Right cardiac atrium (tissue), 5 donors: ENCODE measurements around the gene REEP2. TPM values are rescaled to one million over a fixed set of nuclear protein-coding genes. Genes with fewer than 3 reads are reported as not detected.

ENCODE experiments used
- ATAC-seq, 2 donors: fragments of 200-7000 bp; cut with Tn5 transposase; one replicate each; pipeline versions ENCODE4 v1.8.0 to v1.9.1; 2020; ENCODE audit warnings: moderate library complexity in 2 of 2, mild to moderate bottlenecking in 1 of 2
- DNase-seq, 3 donors: peaks; one replicate each; pipeline ENCODE4 v3.0.0-alpha.2; 2020
- H3K27ac ChIP-seq: one replicate; pipeline ENCODE4 v1.5.1; 2013; ENCODE audit warnings: mild to moderate bottlenecking, low read length, control low read depth, moderate library complexity
- H3K27me3 ChIP-seq: one replicate; pipeline ENCODE4 v1.6.1; 2013; ENCODE audit not compliant: control insufficient read depth, insufficient read depth
- H3K4me1 ChIP-seq: one replicate; pipeline ENCODE4 v1.6.1; 2013; ENCODE audit warnings: low read length; ENCODE audit not compliant: control insufficient read depth, insufficient read depth
- H3K4me3 ChIP-seq: one replicate; pipeline ENCODE4 v1.5.1; 2013; ENCODE audit warnings: low read length, control low read depth
- H3K9me3 ChIP-seq: one replicate; pipeline ENCODE4 v1.6.1; 2013; ENCODE audit warnings: low read length; ENCODE audit not compliant: control insufficient read depth
- WGBS: extraction: QIAGEN DNeasy Blood & Tissue Kit; methylation state at CpG from one replicate; pipeline ENCODE4 v1.1.7; 2013; 5-methylcytosine and 5-hydroxymethylcytosine counted together
- intact Hi-C, 4 donors: fragments of 100-400 bp; cut with DNase I; formaldehyde crosslinking; loops; one replicate each; pipeline versions ENCODE4 v1.11.0 to v1.14.0; 2022 to 2023
- polyA plus RNA-seq: library from polyadenylated mRNA; stranded (reverse); fragments of 200-250 nt; gene quantifications from one replicate; pipeline ENCODE4 v1.2.3, GENCODE V29; 2013
- total RNA-seq, 4 donors: library from RNA; stranded (reverse); fragmentation: NEBNext Ultra II Directional; extraction: Animal tissue kit (Norgen Biotek cat#: 25700); gene quantifications; one replicate each; pipeline ENCODE4 v1.2.1, GENCODE V29; 2021
- donor health status: healthy with polysubstance abuse.
- donor health status: DM: no; HTN: yes; CAD: no.
- donor health status: DM: no; HTN: no; CAD: no.
- donor health status: DM: no; HTN: yes; CAD: no; lungs with severe emphysema.
- donor health status: DM: yes; HTN: yes; CAD: no.

The REEP2 gene
- total and polyA plus RNA-seq, 5 donors = 29.9 to 58.9 (median 38.7) TPM

DNA sequence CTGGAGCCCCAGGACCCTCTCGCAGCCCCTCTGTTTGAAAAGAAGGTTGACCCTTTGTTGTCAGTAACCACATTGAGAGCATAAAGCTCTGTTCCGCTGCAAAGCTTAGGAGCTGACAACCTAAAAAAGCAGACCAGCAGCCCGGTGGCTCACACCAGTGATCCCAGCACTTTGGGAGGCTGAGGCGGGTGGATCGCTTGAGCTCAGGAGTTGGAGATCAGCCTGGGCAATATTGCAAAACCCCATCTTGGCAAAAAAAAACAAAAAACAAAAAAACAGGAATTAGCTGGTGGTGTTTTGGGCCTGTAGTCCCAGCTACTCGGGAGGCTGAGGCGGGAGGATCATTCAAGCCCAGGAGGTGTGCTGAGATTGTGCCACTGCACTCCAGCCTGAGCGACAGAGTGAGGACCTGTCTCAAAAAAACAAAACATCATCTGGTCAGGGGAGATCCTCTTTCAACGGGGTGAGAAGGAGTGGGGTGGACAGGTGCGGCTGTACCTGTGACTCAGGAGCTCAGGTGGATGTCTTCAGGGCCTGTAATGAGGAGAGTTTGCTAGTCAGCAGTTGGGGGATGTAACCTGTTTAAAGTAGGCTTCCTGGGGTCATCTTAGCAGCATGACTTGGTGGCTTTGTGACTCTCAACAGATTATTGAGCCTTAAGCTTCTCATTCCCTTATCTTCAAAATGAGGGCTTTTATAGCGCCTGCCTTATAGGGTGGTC is 694 bp upstream of the REEP2 start:
- no peaks in the 10 kb centered on the region for H3K27me3 ChIP-seq
- ATAC-seq (no peak), DNase-seq (peak in 1 of 3 donors; percentile 56)
- peak overlapping the region; percentile 44 for H3K4me3 ChIP-seq
- no peak overlapping the region for H3K27ac ChIP-seq
- H3K9me3 ChIP-seq = no peaks in the 10 kb centered on the region
- intact Hi-C loops = no loop called here
- peaks cover 6% of the 10 kb centered on the region for H3K4me1 ChIP-seq
- WGBS = 75% methylated on average over 11 of the region's 11 CpGs

DNA sequence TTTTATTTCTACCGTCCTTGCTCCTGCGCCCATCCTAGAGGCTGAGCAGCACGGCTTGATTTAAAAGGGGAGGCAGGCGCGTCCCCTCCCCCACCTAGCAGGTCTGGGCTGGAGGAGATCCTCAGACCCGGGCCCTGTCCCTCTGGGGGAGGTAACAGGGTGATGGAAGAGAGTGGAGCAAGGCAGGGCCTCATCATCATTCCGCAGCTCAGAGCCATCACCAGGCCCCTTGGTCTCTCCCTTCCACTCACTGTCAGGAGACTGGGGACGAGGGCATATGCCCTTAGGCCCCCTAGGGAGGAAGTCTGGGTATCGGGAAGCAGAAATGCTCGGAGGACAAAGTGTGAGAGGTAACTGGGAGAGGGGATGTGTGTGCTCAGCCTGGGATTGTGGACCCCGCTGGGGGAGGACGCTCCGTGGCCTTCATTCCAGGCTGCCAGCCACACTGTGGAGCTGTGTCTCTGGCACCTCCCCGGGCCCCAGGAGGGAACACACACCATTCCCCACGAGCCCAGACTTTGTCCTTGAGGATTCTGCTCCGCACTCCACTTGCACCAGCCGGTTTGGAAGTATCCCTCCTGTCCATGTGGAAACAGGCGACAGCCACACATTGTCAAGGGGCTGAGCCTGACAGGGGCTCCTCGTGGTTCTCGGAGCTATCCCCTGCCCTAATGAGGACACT is 761 bp downstream of the REEP2 start:
- intact Hi-C loops = no loop called here
- no peaks in the 10 kb centered on the region for H3K9me3 ChIP-seq
- peak; percentile 34 to 44 for ATAC-seq
- no peaks in the 10 kb centered on the region for H3K27me3 ChIP-seq
- 38% methylated on average over 20 of the region's 20 CpGs for WGBS
- peak overlapping the region; percentile 44 for H3K4me3 ChIP-seq
- H3K27ac ChIP-seq = peak overlapping the region; percentile 5
- peak in 1 of 3 donors; percentile 62 for DNase-seq
- H3K4me1 ChIP-seq = peaks cover 6% of the 10 kb centered on the region

DNA sequence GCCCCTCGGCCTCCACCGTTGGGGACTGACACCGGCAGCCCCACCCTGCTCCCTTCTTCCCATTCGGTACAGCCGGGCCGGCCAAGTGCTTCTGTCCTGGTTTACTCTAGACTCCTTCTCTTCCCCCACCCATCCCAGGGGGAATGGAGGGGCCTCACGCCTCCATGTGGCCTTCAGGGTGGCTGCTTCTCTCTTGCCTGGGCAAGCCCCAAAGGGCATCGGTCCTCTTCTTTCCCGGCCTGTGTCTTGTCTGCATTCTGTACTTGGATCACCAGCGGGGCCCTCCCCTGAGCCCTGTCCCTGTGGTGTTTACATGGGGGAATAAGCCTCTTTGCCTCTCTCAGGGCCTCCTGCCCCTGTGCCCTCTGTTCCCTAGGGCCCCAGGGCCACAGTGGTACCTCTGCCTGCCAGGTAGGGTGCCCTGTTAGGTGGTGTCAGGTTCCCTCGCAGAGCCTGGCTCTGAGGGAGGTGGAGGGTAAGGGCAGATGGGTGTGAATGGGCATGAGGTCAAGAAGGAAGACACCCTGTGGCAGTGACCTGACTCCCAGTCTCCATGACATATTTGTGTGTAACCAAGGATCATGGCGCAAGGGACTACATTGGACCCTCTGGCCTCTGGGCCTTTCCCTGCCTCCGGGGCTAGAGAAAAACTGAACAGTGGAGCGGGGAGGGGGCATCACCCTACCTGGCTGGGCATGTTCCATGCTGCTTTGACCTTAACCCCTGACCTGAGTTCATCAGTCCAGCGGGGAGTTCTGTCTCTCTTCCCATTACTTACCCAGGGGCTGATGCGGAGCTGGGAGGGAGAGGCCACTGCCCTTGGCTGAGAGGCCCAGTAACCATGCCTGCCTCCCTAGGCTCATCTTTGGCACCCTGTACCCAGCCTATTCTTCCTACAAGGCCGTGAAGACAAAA is 1.6 kb downstream of the REEP2 start:
- H3K4me1 ChIP-seq = peaks cover 6% of the 10 kb centered on the region
- DNase-seq = peak in 1 of 3 donors; percentile 61
- WGBS = 83% methylated on average over 17 of the region's 17 CpGs
- H3K27me3 ChIP-seq = no peaks in the 10 kb centered on the region
- no peaks in the 10 kb centered on the region for H3K9me3 ChIP-seq
- no peak overlapping the region for H3K4me3 ChIP-seq
- no peak overlapping the region for H3K27ac ChIP-seq
- intact Hi-C loops = no loop called here
- peak; percentile 6 to 9 for ATAC-seq

DNA sequence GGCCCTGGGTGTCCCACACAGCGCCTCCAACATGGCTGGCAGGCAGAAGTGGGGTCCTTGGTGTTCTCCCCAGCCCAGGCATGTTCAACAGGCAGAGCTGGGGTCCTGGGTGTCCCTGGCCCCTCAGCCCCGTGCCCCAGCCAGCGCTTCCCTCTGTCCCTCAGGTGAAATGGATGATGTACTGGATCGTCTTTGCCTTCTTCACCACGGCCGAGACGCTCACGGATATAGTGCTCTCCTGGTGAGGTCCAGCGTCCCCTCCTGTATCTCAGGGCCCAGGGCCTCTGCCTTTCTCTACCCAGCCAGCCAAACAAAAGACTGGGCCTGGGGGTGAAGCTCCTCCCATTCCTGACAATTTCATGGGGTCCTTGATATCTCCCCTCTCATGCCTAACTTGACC is 2.4 kb downstream of the REEP2 start:
- 84% methylated on average over 9 of the region's 9 CpGs for WGBS
- ATAC-seq = no peak

DNA sequence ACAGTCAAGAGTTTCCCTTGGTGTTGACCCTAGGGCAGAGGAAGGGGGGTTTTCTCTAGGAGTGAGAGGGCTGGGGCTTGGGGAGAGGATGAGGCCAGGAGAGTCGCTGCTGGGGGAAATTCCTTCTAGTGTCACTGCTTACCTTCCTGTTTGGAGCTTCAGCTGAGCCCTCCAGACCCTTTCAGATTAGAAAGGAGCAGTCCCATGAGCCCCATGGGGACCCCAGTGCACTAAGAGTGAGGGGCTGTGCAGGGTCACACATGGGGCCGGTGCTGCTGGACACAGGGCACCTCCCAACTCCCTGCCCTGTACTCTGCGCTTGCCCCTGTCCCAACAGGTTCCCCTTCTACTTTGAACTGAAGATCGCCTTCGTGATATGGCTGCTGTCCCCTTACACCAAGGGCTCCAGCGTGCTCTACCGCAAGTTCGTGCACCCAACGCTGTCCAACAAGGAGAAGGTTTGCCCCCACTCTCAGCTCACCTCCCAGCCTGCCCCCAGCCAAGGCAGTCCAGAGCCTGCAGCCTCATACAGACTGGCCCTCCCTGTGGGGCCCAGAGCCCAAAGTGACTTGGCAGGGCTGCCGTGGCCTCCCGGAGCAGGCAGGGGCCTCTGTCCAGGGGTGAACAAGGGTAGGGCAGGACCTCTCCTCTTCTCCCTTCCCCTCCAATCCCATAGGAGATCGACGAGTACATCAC is 5.4 kb downstream of the REEP2 start:
- Histone ChIP-seq H3K27me3 (no peaks in the 10 kb centered on the region), H3K9me3 (no peaks in the 10 kb centered on the region), H3K4me3 (no peak overlapping the region), H3K4me1 (peaks cover 4% of the 10 kb centered on the region), H3K27ac (no peak overlapping the region)
- DNase-seq = peak in 1 of 3 donors; percentile 34
- intact Hi-C loops = no loop called here
- WGBS = 89% methylated on average over 13 of the region's 13 CpGs
- no peak for ATAC-seq

More for the DNA sequence above, 2.4 kb downstream of the REEP2 start:
- H3K4me3 ChIP-seq = no peak overlapping the region
- H3K9me3 ChIP-seq = no peaks in the 10 kb centered on the region
- H3K27ac ChIP-seq = no peak overlapping the region
- peaks cover 6% of the 10 kb centered on the region for H3K4me1 ChIP-seq
- no peaks in the 10 kb centered on the region for H3K27me3 ChIP-seq
- intact Hi-C loops = no loop called here
- no peak for DNase-seq

DNA sequence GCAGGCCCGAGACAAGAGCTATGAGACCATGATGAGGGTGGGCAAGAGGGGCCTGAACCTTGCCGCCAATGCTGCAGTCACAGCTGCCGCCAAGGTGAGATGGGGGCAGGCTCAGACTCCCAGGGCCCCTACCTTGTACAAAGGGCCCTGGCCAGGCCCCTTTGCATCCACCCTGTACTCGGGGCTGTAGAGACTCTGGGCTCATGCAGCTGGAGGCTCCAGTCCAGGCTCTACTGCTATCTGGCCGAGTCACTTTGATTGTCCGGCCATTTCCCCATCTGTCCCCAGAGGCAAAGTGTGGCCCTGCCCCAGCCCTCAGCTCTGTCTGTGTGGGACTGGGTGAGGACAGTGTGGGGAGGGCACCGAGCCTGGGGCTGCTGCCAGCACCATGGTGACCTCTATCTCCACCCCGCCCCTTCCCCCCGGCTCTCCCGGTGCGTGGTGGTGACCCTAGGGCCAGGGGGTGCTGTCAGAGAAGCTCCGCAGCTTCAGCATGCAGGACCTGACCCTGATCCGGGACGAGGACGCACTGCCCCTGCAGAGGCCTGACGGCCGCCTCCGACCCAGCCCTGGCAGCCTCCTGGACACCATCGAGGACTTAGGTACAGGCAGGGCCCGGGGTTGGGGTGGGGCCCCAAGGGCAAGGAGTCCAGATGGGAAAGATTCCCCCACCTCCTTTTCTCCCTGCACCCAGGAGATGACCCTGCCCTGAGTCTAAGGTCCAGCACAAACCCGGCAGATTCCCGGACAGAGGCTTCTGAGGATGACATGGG is 6.1 kb downstream of the REEP2 start:
- Histone ChIP-seq H3K4me3 (no peak overlapping the region), H3K27me3 (no peaks in the 10 kb centered on the region), H3K4me1 (no peaks in the 10 kb centered on the region), H3K9me3 (no peaks in the 10 kb centered on the region), H3K27ac (no peak overlapping the region)
- WGBS = 84% methylated on average over 22 of the region's 22 CpGs
- ATAC-seq = no peak
- intact Hi-C loops = no loop called here
- no peak for DNase-seq

DNA sequence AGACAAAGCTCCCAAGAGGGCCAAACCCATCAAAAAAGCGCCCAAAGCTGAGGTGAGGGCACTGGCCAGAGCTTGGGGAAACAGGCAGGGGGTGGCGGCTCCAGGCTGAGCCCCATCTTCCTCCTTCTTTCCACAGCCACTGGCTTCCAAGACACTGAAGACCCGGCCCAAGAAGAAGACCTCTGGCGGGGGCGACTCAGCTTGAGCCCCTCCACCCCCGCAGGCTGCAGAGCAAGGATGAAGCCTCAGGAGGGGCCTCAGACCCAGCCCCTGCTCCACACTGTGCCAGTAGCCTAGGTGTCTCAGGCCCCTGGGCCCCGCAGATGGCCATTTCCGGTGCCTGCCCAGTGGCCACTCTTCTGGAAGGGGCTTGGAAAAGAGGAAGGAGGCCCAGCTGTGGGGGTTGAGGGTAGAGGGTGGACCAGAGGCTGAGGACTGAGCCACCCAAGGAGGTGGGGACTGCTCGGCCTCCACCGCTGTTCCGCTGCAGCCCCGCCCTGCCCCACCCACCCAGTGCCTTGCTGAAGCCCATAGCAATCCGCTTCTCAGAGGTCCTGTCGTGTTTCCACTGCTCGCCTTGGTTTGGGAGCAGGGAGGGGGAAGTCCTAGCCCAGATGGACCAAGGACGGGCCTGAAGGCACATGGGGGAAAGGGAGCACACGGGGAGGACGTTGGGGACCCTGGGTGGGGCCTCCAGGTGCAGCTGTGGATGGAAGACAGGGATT is 6.9 kb downstream of the REEP2 start:
- no peaks in the 10 kb centered on the region for H3K27me3 ChIP-seq
- WGBS = 87% methylated on average over 18 of the region's 18 CpGs
- intact Hi-C loops = no loop called here
- DNase-seq = no peak
- H3K9me3 ChIP-seq = no peaks in the 10 kb centered on the region
- ATAC-seq = no peak
- no peak overlapping the region for H3K27ac ChIP-seq
- H3K4me3 ChIP-seq = no peak overlapping the region
- H3K4me1 ChIP-seq = no peaks in the 10 kb centered on the region

DNA sequence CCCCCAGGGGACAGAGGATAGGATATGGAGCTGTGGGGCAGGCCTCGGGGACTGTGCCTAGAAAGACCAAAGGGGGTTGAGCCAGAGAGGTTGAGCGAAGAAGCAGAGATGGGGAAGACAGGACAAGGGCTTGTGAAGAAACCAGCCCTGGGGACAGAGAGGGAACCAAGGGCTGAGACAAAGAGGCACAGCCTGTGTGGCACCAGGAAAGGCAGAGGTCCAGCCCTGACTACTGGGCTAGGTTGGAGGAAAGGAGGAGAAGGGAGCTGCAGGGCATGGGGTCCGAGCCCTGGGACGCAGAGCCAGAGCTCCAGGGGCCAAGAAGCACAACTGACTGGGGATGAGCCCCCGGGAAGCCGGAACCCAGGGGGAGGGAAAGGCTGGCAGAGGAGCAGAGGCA is 9.2 kb downstream of the REEP2 start:
- Histone ChIP-seq H3K27ac (no peak overlapping the region), H3K9me3 (no peaks in the 10 kb centered on the region), H3K27me3 (no peaks in the 10 kb centered on the region), H3K4me1 (no peaks in the 10 kb centered on the region), H3K4me3 (no peak overlapping the region)
- intact Hi-C loops = no loop called here
- no peak for DNase-seq
- no peak for ATAC-seq
- WGBS = 87% methylated on average over 6 of the region's 6 CpGs

DNA sequence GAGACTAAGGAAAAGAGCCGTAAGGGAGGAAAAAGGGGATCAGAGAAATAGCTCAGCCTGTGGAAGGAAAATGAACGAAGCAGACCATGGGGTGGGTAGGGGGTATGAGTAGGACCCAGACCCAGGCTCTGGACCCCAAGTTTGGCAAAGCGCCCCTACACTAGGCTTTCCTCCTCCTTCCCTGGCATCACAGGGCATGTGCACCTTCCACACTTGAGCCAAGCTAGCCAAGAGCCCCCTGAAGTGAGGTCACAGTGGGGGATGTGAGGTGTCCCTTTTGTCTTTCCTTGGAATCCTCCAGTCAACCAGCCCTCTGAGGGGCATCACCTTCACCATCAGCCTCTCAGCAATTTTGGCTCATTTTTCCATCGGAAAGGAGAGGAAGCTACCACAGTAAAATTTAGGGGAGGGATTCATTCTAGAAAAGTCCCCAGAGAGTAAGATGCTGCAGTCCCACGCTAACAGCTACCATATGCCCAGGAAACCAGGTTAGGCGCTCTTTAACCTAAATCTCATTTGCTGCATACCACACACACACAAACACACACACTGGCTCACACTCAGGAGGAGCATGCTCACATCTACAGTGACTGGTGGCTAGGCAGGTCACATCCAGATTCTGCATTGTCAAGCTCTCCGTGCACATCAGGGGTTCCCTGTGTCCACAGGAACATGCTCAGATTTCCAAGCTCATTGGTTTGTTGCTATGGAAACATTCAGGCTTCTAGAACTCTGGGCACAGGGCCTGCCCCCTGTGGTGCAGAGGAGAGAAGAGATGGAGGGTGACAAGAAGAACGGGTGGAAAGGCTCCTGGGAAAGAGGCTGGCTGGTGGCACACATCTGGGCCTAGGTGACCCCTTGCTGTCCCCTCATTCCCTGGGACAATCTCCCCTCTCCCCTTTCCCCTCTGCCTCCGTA is 9.9 kb downstream of the REEP2 start:
- Histone ChIP-seq H3K4me1 (no peaks in the 10 kb centered on the region), H3K27me3 (no peaks in the 10 kb centered on the region), H3K9me3 (no peaks in the 10 kb centered on the region), H3K4me3 (no peak overlapping the region), H3K27ac (no peak overlapping the region)
- 78% methylated on average over 9 of the region's 9 CpGs for WGBS
- DNase-seq = peak in 1 of 3 donors; percentile 58
- no peak for ATAC-seq
- intact Hi-C loops = no loop called here
